AML-193 (cell line): ENCODE measurements around the gene HHAT.

Experiments used
- DNase-seq, 2 experiments: peaks; one replicate each; lab custom pipeline; 2025; lab: John Stamatoyannopoulos, UW

Gene HHAT

DNA sequence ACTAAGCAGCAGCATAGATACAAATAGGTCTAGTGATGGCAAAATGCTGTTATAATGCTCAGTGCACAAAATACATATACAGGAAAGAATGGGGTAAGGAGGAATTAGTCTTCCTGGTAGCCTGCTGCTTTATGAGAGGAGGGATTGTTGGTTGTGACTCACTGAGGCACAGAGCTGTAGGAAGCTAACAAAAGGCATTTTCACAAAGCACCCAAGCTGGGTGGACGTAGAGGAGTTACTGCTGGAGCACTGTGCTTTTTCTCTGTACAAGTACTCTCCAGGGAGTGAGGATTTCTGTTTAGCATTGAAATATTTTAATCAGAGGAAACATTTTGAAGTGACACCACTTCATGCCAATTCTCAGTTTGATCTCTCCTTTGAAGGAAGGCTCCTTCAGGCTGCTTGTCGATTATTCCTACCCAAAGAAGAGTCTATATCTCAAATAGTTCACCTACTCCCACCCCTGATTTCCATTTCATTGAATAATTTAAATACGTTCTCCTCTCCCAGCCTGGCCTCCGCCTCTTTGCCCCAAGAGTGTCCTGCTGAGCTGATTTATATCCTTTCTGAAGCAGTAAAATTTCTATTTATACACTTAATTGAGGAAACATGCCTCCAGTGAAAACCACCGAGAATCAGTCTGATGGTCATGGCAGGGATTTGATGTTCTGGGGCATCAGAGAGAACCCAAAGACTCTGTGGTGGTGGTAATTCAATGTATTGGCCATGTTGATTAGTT lies 271.9 kb downstream of the HHAT start:
- DNase-seq, result no peak

DNA sequence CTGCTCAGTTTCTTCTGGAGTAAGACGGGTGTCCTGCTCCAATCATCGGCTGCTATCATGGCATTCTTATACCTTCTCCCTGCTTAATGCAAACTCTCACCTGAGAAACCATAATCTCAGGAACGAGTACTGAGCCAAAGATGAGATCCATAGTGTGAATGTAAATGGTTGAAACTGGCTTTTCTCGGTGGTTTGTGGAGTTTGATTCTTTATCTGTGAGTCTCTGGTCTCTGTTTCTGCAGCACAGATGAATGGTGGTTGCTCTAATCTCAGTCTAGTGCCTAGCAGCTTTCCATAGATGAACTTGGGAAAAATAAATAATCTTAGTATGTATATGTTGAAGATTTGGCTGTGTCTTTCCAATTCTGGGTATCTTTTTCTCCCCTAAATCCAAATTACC lies 274.4 kb downstream of the HHAT start:
- no peak for DNase-seq

DNA sequence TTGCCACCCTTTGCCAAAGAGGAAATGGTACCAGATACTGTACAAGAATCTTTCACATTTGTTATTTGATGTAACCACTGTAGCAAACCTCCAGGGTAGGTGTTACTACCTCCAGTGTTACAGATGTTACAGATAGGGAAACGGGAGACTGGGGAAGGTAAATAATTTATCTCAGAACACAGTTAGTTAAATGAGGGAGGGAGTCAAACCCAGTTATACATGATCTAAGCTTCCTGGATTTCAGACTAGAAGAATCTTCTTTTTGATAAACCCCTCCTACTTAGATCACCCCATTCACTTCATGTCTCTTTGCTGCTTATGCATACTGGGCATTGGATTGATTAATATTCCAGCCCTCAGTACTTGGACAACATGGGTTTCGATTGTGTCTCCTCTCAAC lies 276.4 kb downstream of the HHAT start:
- no peak for DNase-seq

DNA sequence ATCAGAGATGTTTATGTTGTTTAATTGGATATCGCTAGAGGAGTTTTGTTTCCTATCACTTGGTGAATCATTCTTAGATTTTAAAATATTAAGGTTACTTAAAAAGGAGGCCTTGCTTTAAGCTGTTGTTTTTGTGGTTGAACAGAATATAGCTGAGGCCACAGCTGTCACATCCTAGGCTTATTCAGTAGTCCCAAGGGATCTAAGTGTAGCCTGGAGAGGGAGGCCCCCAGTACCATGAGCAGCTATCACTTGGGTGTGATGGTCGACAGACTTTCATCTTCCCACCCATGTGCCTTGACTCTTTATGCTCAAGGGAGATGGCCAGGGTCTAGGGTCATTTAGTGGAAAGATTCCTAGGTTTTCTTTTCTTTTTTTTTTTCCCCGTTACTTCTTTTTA lies 278.7 kb downstream of the HHAT start:
- DNase-seq, result no peak

DNA sequence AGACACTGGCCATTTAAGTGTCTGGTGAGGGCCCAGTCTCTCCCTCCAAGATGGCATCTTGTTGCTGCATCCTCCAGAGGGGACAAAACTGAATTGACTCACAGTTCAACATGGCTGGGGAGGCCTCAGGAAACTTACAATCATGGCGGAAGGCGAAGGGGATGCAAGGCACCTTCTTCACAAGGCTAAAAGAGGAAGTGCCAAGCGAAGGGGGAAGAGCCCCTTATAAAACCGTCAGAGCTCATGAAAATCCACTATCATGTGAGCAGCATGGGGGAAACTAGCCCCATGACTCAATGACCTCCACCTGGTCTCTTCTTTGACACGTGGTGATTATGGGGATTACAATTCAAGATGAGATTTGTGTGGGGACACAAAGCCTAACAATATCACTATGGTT lies 280.1 kb downstream of the HHAT start:
- no peak for DNase-seq

DNA sequence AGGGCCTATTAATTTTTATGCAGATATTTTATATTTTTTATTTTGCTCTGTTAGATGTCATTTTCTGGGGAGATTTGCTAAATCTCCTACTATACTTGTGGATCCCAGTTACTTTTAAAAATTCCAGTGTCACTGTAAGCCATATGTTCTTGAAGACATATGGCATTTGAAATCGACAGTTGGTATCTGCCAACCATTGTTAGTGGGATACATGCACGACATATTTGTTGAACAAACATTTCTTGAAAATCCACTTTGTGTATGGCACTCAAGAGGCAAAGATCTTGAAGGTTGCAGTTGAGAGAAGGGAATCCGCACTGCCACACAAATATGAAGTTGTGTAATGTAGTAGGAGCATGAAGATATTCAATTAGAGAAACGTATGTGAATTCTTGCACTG lies 287.7 kb downstream of the HHAT start:
- no peak for DNase-seq

DNA sequence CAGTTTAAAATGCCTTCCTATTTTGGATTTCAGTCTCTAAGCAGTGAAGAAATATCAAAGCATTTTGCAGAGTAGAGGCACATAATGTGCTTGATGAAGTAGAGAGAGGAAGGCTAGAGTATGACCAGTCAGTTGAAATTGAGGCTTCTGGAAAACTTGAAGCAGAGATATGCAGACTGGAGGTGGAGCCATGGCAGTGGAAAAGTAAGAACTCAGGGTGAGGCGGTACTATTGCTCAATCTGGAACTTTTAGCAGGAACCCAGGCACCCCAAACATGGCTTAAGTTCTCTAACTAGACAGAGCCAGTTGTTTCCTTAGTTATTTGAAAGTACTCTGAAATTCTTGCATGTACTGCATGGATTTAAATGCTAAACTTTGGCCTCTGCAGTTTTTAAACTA lies 288.6 kb downstream of the HHAT start:
- no peak for DNase-seq

DNA sequence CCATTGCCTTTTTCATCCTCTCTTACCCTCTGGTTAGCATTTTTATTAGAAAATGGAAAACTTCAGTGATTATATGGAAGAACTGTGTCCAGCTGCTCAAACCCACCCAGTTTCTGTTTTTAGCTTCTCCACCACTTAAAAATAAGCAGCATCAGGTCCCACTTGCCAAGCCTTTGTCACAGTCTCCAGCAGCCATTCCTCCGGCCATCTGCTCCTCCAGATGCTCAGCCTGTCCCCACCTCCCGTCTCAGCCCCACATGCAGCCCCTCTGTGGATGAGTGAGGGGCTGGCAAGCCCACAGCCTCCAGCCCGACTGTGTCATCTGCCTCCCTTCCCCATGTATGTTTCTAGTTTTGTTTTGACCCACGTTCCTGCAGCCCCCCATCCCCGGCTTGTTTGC lies 289.7 kb downstream of the HHAT start:
- no peak for DNase-seq

DNA sequence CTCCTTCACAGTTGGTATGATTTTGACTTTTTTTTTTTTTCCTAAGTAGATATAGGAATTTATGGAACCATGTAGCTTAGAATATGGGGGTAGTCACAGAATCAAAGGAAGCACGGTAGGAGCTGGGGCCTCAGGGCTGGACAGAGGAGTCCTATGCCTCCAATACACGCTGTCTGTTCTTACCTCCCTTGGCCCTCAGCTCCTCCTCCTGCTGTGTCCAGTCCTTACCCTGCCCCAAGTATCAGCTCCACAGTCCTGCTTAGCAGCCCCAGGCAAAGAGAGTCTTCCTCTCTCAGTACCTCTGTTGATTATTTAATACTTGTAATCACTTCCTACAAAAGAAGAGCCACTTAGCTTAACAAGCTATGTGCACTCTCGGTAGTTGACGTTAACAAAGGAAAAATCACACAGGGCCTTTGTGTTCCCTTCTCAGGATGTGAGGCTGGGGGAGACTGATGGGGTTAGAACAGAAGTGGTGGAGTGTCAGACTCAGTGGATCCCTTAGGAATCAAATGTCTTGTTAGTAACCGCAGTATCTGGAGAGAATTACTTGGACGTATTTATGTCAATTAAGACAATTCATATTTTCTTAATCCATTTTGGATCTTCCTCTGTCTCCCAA lies 292.3 kb downstream of the HHAT start:
- no peak for DNase-seq

DNA sequence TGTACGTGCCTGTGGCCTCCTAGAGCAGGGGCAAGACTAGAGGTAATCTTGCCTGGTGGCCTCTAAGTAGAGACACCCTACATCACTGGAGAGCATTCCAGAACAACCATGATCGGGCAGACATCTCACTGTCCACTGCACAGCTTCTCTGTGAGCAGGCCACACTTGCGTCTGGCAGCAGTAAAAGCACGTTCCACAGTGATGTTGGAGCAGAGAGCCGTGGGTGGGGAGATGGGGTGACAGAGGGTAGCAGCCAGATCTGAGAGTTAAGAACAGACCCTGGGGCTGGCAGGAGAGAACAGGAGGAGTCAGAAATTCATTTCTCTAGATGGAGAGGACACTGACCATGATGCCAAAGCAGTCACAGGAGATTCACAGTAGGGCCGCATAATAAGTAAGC lies 293.0 kb downstream of the HHAT start:
- DNase-seq, result no peak

DNA sequence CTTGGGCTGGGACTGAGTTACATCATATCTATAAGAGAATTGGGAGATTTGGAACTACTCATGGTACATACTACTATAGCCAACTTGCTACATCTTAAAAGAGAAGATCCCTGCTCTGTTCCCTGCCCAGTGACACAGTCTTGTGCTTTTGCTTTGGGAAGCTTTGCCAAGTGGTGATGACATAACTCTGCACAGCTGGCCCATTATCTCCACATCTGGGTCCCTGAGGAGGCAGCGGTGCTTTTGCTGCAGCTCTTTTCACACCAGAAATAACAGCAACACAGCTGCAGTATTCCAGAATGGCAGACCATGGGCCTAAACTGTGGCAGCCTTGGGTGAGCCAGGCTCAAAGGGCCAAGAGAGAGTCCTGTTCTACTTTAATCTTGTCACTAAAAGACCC lies 296.0 kb downstream of the HHAT start:
- DNase-seq, result no peak

DNA sequence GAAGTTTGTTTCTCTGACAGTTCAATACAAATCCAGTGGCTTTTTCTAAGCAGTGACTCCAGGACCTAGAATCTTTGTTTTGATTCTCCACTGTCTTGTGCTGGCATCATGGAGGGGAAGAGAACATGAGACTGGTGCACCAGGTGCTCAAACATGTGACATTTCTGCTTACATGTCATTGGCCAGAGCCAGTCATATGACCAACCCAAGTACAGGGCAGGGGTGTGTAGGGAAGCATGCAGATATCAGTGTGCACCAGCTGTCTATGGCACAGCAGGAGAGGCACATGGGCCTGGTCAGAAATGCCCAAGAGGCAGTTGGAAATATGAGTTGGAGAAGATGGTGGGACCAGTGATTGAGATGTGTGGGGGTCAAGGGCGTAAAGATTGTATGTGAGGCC lies 297.0 kb downstream of the HHAT start:
- DNase-seq, result no peak

DNA sequence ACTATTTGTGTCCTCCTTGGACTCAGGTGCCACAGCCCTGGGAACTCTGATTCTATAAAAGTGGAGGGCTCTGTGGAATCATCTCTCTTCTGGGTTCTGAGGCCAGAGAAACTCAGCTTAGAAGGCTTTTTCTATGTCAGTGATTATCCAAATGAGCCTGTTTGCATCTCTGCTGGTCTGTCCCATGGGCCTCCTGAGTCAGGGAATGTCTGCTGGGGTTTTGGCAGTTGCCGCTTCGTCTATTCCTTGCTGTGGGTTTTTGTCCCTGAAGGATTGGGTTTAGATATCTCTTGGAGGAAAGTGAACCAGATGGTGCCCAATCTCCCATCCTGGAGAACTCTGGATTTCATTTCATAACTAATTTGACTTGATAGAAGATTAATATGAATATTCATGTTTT lies 297.6 kb downstream of the HHAT start:
- DNase-seq, result no peak

DNA sequence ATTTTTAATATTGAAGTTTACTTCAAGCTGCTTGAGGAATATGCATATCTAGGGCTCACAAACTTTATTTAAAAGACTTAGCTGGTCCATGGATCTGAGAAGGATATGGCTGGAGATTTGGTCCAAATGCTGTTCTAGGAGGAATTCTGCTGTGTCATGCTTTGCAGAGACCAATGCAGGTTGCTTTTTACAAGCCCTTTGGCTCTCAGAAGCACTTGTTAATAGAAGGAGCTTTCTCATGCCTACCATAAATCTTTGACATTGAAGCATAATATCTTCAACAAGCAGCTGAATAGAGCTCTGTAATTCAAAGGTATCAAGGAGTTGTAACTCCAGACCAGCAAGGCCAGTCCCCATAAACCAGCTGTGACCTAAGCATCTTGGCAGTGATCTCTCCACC lies 299.1 kb downstream of the HHAT start:
- no peak for DNase-seq

DNA sequence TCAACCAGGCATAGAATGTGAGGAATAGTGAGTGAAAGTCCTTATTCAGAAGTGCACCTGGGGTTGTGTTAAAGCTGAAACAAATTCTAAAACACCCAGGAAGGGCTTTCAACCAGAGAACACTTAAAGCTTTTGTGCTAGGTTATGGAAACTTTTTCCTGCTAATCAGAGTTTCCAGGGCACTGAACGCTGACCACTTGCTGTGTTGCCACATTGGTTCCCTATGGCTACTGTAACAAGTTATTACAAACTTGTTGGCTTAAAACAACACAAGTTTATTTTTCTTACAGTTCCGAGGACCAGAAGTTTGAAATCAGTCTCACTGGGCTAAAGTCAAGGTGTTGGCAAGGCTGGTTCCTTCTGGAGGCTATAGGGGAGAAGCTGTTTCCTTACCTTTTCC lies 300.6 kb downstream of the HHAT start:
- no peak for DNase-seq

DNA sequence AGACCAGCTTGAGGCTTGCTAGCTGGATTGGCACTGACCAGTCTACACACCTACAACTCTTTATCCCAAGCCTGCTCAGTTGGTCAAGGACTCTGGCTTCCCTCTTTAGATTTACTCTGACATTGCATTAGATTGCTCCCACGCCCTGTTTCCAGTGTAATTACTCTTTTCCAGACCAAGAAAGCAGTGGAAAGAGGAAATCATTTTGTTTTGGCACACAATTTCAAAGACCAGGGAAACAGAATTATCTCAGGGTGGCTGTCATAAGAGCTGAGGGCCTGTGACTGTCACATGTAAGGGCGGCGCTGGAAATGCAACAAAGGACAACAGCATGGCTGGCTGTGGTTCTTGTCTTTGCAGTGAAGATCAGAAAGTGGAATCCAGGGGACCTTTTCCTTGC lies 302.7 kb downstream of the HHAT start:
- no peak for DNase-seq

DNA sequence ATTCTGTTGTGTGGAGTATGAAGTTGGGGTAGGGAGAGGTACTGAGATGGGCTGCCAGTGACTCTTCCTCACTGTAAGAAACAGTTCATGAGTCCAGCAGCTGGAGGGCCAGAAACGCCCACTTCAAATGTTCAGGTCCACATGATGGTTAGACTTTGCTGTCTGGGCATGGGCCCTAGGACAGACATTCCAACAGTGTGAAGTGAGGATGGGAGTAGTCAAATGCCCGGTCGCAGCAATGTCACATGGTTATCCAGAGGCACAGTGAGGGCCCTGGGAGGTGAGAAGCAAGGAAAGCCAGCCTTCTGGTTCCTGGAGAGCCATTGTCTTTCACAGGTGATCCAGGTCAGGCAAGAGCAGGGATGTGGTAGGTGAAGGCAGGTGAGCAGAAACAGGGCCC lies 304.4 kb downstream of the HHAT start:
- no peak for DNase-seq

DNA sequence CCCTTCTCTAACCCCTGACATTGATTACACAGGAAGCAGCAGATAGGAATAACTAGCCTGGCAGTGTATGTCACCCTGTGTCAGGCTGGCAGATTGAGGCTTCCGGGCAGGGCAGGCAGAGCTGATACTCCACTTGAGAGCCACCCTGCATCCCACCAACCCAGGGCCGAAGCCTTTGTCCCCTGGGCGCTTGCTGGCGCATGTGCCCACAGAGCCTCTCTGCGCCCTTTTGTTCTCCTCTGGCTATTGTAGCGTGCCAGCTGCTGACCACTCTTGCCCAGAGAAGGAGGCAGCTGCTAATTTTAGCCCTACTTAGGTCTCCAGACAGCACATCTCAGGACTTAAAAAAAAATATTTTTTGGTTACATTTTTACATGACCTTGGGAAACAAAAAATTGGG lies 304.9 kb downstream of the HHAT start:
- no peak for DNase-seq

DNA sequence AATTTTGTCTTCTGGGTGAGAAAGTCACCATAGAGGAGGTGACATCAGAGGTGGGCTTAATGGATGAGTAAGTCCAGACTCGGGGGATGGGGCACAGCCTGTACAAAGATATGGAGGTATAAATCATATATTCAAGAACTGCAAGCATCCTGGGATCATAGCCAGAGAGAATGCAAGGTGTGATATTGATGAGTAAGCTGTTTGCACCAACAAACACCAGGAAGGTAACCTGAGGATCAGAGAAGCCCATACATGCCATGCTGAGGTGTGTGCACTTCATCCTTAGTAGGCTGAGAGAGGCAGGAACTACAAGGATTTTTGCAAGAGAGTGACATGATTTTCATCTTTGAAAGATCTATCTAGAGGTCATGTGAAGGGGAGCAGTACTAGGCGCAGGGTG lies 306.4 kb downstream of the HHAT start:
- no peak for DNase-seq

DNA sequence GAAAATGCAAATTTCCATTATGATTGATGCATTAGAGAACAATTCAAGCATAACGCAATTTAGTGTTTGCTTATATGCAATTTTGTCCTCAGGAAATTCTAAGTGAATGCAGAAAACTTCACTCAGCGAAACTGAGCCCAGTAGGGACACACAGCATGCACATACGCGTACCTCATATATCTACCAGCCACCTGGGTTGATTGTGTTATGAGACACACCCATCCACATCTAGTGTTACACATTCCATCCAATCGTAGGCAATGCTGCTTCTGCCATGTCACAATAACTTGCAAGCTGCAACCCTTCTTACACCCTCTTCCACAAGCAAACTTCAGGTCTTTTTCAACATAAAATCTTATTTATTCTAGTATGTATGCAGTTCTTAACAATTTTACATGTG lies 312.9 kb downstream of the HHAT start:
- DNase-seq, result no peak

DNA sequence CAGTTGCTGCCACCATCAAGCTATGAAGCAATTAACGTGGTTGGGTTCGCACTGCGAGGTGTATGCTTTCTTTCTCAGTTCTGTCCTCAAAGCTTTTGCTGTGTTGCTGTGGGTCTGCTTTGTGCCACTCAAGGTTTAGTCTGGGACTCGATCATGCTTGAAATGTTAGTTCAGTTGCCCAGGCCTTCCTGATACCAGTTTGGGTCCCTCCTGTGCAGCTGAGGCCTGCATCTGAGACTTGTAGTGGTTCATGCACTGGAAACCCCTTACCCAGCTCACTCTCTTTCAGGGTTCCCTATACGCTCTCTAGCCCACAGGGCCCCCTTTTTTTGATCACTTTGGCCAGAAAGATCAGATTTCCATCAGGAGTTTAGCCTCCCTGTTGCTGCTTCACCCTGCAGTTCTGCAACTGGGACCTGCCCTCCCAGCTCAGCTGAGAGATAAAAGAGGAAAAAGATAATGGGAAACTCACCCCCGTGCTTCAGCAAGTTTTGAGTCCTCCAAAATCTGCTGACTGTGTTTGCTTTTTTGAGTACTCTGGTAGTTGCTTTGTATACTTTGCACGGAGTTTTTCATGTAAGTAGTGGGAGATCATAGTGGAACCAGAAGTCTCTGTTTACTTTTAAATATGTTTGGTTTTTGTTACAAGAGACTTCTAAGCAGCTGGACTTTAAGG lies 317.0 kb downstream of the HHAT start:
- no peak for DNase-seq

DNA sequence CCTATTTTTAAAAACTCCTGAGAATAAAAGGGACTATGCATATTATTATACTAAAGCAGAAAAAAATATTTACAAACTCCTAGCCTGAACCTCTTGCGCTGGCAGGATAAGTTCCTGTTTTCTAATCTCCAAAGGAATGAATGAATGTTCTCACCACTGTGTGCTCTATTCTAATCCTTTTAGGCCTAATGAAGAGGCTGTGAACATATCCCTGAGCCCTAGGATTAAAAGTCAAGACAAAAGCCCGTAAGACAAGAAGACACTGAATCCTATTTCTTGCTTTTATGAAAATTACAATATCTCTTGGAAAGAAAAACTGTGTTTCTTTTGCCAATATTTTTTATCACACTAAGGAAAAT lies 317.5 kb downstream of the HHAT start:
- no peak for DNase-seq

DNA sequence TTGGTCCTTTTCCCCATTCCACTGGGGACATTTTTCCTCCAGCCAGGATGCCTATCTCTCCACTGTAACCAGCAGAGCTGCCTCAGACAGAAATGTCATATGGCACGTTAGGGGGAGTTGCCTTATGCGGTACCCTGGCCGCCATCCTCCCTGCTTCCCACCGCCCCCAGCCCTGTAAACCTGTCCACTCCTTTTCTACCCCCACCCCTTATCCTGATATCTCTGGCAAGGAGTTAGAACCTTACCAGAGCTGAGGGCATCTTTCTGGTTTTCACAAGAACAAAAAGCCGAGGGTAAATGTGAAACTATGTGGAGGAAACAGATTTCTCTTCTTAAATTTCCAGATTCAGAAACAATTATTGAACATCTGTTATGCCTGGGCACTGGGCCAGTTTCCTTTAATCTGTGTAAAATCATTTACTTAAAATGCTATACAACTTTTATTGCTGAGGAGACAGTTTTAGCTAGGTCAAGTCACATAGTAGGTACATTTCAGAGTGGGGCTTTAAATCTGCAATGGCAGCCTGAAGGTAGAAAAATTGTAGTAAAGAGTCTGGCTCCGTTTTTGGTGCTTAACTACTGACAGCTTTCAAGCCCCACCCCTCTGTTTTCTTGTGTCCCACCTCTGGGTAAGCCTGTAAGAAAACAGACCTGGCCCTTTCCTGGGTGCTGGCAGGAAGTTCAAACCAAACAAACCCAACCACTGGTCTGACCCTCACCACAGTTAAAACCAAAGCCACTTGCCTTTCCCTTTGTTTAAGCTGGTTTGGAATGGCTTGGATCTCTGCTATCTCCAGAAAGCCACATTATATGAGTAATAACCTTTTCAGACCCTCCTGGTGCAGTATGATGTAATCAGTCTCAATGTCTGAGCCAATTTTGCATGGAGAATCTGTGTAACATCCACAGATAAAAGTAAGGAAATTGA lies 319.0 kb downstream of the HHAT start:
- no peak for DNase-seq
